Muscle of arm (tissue), 12 donors: ENCODE data around the gene GATD1. TPM values are rescaled to one million over a fixed set of nuclear protein-coding genes. Genes with fewer than 3 reads are reported as not detected.

ENCODE experiments used
- DNase-seq: peaks from one replicate; pipeline ENCODE4 v3.0.0-alpha.2; 2013
- polyA plus RNA-seq, 12 donors: library from polyadenylated mRNA; unstranded; fragments of 120-200 nt; gene quantifications; one replicate each; pipeline ENCODE4 v1.2.1, GENCODE V29; 2013; ENCODE audit not compliant: insufficient read length in 12 of 12

Gene GATD1
- polyA plus RNA-seq, 12 donors = 32.8 to 54.7 (median 36.4) TPM; not detected in 1

DNA sequence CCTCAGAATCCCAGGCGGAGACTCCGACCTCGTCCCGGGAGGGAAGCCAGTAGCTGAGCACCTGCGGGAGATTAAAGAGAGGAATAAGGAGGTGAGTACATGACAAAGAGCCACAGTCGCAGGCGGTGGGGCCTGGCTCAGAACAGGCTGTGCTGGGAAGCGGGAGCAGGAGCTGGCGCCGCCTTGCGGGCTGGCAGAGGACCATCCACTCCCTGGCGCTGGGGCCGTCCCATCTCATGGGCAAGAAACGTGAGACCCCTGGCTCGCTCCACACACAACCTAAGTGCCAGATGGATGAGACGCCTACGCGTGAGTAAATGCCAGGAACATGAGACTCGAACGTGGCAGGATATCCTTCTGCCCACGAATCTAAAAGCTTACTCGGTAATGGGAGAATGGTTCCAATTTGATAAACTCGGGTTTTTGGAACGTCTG lies 6.3 kb upstream of the GATD1 start:
- DNase-seq = peak; percentile 71

DNA sequence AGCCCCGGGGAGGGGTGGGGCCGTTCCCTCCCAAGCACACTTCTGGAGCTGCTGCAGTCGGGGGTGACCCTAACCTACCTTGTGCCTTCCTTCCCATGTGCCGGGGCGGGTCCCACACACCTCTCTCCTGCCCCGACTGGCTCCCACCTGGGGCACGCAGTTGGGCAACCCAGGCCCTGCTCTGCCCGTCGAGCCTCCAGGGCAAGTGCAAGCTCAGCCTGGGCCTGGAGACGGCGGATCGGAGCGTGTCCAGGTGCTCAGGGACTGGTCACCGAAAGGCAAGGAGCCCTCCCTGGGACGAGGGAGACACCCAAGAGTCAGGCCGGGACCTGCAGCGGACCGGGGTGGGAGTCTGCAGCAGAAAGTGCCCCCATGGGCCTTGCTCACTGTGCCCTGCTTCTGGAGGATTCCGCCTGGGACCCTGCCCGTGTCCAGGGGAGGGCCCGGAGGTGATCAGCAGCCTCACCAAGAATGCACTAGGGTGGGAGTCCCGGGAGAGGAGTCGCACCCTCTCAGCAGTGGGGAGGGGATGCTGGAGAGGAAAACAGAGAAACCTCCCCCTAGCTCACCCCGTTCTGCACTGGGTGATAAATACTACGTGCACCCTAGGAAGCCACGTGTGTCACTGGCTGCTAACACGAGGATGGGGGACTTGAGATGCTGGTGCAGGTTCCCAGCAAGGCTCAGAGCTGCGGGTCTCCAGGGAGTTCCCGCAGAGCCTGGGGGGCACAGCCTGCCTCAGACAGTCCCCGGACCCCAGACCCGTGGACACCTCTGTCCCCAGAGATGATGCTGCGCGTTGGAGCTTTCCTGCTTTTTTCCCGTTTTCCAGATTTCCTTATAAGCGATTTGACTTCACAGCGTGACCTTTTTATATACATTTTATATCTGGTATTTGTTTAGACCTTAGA lies 5.2 kb upstream of the GATD1 start:
- no peak for DNase-seq

DNA sequence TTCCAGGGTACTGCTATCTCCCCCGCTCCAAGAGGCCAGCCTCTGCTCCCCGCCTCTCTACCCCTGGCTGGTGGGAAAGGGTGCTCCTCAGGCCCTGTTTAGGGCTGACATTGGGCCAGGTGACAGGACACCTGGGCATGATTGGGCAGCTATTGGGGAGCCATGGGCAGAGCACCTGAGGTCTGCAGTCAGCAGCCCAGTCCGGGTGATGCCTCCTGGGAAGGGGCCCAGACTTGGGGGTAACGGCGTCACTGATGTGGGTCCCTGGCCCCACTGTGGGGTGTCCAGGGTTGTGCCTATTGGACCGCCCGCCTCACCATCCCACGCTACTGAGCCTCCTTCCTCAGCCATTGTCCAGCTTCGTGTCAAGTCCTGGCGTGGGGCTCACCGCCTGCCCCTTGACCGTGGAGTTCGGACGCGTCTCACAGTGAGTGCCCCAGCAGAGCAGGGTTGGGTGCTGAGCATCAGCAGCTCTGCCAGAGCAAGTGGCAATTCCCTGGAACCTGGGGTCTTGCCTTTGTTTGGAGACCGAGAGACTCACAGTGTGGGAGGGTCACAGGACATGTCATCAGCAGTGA lies 2.8 kb upstream of the GATD1 start:
- no peak for DNase-seq

DNA sequence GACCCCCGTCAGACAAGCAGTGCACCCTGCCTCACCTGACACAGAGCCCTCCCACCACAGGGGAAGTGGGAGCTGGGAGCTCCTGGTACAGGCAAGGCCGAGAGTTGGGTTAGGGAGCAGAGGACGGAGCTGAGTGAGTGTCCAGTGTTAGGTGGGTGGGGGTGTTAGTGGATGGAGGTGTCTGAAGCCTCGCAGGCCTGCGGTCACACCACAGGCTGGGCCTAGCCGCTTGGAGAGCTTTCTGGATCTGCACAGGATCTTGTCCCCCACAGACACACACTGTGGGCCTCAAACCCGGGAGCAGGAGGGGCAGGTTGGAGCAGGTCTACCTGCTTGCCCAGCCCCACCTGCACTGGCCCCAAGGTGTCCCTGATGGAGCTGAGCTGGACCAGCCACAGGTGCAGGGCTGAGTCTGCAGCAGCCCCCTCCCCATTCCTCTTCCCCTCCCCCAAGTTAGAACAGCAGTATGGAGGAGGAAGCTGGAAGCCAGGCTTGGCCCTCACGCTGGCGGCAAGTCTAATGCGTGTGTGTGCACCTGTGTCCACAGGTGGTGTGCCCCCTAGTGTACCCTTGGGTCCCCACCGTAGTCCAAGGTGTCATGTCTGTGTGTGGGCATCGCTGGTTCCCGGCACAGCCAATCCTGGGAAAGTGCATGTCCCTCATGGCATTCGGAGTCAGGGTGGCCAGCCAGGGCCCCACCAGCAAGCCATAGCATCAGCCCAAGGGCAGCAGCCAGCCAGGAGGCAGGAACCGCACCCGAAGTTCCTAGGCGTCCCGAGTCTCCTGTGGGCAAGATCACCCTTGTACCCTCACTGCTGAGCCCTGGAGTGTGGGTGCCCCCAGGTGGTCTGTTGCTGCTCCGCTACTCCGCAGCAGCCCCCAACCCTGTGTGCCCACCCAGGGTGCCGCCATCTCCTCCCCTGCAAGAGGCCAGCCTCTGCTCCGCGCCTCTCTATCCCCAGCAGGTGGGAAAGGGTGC lies 2.0 kb upstream of the GATD1 start:
- DNase-seq = no peak

DNA sequence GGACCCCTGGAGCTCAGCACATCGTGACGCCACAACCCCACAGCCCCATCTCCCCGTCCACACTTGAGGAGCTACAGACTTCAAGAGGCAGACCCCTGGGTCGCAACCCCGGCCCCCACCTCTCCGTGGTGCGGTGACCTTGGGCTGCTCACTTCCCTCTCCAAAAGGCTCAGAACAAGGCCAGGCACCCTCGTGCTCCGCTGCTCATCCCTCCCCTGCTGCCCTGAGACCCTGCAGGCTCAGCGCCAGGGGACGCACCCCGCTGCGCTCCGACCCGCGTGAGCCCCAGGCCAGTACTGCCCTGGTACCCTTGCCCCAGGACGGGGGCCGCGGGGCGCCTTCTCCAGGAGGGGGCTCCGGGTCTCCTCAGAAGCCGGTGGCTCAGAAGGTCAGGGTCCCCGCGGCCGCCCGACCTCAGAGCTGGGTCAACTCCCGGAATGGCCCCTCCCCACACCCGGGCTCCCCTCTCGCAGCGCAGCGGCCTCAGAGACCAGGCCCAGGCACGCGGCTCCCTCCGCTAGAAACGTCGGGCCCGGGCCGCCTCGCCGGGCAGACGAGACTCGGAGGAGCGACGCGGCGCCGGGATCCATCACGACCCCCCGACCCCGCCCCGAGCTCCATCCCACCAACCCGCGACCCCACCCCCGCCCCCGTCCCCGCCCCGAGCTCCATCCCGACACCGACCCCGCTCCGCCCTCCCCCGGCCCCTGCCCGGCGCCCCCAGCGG lies 563 bp downstream of the GATD1 start:
- no peak for DNase-seq

DNA sequence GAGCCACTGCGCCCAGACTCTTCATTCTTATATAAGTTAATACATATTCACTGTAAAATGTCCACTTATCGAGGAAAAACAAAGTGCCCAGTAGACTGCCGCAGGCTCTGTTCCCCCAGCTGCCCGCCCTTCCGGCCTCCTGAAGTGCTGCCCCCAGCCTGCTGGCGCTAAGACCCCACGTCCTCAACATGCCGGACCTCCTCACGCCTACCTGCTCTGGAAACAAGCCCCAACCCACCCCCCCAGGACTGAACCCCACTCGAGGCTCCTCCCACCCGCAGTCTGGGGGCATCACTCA lies 1.1 kb downstream of the GATD1 start:
- DNase-seq = no peak

DNA sequence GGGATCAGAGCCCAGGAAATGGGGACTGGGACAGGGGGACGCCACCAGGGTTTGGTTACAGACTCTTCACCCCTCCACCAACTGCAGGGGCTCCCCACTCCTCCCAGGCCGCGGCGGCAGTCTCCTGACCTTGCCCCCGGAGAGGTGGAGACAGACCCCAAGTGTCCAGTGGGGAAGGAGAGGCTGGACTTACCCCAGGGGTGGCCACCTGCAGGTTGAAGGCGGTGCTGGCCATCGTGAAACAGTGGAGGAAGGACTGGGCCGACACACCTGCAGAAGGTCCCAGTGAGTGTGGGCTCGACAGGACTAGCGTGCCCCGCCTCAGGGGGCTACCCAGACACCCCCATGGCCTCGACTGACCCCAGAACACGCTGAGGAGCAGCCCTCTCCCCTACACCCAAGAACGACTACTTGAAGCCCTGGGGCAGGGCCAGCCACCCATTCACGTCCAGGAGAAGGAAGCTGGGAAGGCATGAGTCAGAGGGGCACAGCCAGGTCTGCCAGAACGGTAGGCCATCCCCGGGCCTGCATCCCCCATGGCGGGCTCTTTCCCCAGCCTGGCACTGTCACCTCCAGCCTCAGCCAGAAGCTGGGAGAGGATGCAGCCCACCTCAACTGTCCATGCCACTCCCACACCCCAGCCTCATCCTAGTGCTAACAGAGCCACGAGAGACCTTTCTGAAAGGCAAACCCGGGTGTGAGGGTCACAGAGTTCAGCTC lies 2.3 kb downstream of the GATD1 start:
- DNase-seq = no peak

DNA sequence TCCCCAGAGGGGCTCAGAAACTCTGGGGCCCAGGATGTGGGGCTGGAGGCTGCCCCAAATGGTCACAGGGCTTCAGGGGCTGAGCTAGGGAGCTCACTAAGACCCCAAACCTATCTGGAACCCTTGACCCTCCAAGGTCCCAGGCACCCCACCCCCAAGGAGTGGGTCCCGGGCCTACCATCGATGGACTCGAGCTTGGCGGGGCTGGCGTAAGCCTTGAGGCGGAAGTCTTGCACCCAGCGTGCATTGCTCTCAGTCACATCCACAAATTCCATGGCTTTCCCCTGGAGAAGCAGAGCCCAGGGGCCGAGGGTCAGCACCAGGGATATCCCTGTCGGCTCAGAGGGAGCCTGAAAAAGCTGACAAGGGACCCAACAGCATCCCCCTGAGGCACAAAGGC lies 3.5 kb downstream of the GATD1 start:
- no peak for DNase-seq

DNA sequence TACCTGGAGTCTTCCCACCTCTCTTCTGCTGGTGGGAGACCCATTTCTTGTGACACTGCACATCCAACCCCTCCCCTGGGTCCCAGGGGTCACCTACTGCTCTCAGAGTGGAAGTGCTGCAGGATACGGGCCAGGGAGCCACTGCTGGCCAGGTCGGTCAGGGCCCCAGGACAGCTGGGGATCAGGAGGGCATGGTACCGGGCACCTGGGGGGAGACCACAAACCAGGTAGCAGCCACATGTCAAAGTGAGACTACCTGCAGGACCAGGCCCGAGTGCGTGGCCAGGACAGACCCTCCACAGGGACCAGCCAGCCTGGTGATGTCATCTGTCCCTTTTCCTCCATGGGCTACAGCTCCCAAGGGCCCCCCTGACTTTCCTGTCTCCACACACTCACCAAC lies 3.9 kb downstream of the GATD1 start:
- DNase-seq = no peak

DNA sequence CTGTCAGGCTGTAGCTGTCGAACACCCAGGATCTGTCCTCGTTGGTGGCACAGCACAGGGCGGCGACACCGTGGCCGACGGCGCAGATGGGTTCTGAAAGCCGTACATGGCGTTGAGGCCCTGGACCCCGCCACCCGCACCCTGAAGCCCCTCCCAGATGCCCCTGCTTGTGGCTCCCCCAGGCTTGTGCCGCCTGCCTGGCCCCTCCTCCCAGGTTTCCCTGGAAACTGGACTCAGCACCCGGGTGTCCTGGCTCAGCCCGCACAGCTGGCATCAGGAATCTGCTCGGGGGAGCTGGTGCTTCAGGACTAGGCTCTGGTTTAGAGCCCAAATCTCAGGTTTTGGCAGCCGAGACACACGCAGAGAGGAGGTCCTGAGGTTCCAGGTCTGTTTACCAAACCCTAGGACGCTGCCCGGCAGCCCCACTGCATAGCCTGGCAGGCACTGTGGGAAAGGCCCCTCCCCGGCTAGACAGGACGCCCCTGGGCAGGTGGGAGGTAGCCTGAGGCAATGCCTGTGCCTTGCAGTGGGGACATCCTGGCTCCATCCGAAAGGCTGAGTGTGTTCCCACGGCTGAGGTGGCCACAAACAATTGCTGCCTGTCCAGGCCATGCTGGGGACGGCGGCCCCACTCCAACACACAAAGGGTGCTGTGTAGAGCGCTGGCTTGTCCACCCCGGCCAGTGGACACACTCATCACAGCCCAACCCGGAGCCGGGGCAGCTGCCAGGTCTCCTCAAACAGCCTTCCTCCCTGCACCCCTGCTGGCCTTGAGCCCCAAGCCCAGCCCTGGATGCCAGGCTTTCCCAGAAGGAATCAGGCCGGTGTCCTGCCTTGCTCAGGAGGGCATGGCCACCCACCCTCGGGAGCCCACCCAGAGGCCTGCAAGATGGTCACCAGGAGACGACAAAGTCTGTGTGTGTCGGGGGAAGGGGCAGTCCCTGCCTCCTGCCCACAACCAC lies 4.6 kb downstream of the GATD1 start:
- no peak for DNase-seq

DNA sequence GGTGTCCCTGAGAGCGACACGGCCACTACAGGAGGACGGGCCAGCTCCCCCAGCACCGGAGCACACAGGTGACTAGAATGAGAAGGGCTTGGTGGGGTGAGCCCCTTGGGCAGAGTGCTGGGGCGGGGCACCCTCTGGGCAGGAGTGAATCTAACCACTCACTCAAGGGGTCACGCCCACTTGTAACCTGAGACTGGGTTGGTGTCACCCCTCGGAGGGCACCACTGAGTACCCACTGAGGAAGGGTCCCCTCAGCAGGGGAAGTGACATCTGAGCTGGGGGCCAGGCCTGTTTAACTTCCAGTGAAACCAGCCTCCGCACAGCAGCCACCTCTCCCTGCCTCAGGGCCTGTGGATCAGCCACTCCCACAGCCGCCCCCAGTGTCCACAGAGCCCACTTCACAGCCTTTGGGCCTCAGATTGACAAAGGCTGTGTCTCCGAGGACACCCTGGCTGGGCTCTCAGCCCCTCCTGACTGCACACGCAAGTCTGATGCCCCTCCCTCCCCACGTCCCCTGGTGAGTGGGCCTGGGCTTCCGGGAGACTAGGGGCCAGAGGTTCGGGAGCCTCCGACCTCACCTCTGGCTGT lies 5.6 kb downstream of the GATD1 start:
- DNase-seq = no peak

DNA sequence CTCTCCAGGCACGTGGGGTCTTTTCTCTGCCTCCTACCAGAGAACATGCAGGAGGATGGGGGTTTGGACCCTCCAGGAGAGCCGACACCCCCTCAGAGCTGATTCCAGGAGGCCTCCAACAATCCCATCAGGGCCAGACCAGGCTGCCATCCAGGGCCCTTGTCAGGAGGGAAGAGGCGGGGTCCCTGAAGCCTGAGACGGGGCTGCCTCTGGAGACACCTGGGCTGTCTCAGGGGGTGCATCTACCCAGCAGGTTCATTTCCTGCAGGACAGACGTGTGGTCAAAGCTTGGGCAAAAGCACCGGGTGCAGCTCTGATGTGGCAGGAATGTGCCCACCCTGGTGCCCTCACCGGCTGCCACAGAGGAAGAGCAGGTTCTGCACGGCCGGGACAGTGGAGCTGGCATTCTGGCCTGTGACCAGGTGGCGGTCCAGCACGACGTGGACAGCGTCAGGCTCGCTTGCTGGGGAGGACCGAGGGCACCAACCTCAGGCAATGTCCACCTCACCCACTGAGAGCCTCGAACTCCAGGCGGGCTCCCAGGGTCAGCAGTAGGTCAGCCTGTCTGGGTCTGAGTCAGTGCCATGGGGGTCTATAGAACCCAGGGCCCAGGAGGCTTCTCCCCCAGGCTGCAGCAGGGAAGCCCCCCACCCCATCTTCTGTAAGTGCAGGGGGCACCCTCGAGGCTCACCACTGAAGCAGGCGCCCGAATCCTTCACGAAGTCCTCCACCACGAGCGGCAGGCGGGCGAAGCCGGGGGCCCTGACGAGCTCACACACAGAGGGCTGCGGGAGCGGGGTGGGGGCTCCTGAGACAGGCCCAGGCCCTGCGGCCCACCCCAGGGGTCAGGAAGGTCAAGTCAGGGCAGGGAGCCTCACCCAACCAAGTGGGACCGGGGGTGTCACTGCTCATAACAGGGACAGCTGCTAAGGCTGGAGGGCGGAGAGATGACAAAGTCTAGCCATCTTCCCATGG lies 6.4 kb downstream of the GATD1 start:
- no peak for DNase-seq

DNA sequence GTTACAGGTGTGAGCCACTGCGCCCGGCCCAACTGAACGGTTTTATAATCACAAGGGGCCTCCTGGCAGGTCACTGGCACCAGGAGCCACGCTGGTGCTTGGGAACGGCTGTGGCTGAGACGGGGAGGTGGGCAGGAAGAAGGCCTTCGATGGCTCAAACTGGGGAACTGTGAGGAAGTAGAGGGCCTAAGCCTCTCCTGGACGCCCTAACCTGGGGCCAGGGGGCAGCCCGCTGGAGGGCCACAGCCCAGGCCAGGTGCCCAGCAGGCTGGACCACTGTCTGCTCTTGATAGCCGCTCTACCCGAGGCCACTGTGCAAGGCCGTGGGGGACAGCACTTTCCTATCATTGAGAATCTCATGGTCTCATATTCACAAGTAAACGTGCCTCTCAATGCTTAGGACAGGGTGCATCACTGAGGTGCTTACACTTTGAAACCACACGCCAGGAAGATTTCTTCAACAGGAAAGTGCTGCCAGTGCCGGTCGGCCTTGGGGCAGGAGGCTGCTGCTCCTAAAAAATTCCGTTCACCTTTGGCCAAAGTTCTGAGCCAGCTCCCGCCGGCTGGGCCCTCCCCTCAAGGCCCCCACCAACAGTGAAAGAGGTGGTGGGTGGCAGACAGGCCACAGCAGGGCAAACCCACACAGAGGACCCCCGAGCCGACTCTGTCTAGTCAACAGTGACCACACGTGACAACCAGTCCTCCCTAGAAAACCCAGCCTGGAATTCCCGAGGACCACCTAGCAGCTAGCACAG lies 7.2 kb downstream of the GATD1 start:
- no peak for DNase-seq

DNA sequence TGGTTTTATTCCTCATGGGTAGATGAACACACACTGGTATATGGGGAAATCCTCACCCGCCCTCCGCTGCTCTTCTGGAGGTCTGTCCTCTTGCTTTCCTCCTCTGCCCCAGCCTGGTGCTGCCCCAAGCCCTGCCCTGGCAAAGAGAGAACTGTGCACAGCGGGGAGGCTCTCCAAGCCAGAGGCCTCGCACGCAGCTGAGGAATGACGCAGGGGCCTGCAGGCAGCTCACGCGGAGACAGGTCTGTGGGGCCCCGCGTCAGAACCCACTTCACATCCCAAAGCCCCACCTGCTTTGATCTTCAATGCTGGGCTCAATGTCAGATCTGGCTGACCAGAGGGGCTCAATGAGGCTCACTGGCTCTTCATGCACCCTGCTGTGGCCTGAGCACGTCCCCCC lies 10.0 kb downstream of the GATD1 start:
- no peak for DNase-seq

DNA sequence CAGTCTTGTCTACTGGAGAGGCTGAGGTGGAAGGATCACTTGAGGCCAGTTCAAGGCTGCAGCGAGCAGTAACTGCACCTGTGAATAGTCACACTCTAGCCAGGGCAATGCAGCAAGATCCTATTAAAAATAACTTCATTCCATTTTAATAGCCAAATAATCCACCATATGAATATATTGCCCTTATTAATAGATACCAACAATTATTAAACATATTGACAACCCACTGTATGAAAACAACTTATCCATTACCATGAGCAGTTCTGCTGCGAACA lies 10.4 kb downstream of the GATD1 start:
- DNase-seq = no peak

DNA sequence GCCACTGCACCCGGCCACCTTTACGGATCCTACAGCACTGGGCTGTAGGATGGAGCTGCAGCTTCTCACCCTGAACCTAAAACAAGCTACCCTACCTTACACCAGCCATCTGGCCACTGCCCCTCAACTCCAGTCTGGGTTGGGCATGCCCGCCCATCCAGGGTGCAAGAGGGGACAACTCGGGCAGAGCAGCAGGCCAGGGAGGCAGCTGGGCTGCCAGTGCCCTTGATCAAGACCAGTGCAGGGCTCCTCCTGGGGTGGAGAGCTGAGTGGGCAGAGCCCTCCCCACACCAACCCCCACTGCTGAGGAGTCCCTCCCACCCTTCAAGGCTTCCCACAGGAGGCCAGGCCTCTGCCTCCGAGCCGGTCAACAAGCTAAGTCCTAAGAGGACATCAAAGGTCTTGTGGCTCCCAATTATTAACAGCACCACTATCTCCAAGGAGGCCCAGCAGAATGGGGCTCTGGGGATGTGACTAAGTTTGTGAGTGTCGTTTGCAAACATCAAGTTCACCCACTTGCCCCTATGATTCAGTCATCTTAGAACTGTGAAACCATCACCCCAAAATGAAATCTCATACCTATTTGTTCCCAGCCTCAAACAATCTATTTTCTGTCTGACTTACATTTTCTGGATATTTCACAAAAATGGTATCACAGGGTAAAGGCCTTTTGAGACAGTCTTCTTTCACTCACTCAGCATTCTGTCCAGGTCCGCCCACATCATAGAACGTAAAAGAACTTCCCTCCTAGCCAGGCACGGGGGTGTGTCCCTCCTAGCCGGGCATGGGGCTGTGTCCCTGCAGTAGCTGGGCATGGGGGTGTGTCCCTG lies 11.0 kb downstream of the GATD1 start:
- DNase-seq = no peak

DNA sequence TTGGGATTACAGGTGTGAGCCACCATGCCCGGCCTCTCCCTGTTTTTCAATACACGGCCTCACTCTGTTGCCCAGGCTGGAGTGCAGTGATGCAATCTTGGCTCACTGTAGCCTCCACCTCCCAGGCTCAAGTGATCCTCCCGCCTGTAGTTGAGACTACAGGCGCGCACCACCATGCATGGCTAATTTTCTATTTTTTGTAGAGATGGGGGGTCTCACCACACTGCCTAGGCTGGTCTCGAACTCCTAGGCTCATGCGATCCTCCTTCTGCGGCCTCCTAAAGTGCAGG lies 11.5 kb downstream of the GATD1 start:
- no peak for DNase-seq
